T47D (cell line): ENCODE measurements around the gene DDAH2.

Source experiments
- DNase-seq, 2 experiments: peaks; one replicate each; pipeline versions ENCODE4 v3.0.0 to v3.0.0-alpha.2; 2011 to 2012; ENCODE audit warnings: low read depth in 1 of 2, low spot score in 1 of 2
- JUND ChIP-seq: IDR thresholded peaks from 2 replicates; pipeline ENCODE4 v1.6.1; 2012; ENCODE audit warnings: low read depth
- in situ Hi-C: cut with HindIII; loops from 2 replicates; pipeline ENCODE4 v1.10.0; 2016; ENCODE audit warnings: low sequenced_read_pairs, low pct_unique_long_range_greater_than_20kb

The DDAH2 gene

DNA sequence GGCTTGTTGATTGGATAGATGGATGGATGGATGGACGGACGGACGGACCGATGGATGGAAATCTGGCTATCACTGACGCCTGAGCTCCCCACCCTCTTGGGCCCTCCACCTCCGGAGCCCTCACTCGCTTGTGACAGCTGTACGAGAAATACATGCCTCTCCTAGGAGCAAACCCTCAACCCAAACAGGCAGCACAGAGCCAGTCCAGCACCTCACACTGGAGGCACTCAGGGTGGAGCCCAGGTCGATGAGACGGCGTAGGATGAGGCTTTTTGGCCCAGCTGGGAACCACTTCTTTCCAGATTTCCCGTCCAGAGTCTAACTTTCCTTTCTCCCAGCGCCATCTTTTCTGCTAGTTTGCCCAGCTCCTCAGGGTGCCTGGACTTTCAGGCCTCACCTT is 45.5 kb downstream of the DDAH2 start:
- no peak for DNase-seq
- in situ Hi-C loops = no loop called here

GRCh38 chr6:31681135-31681671 is 47.9 kb downstream of the DDAH2 start:
- peak in 1 of 2 experiments; percentile 34 for DNase-seq
- in situ Hi-C loops = no loop called here
- no peak for TF ChIP-seq JUND

More for the DNA sequence above, 45.5 kb downstream of the DDAH2 start:
- TF ChIP-seq JUND = no peak

- in situ Hi-C loops = no loop called here
- peak; percentile 67 to 86 for DNase-seq
- TF ChIP-seq JUND = no peak
Measured at GRCh38 chr6:31680226-31681134, 48.6 kb downstream of the DDAH2 start, which contains the start of gene LY6G5C. LY6G5C (minus strand) TSS chr6:31681067; CDS start chr6:31680373, 694 bp downstream.

GRCh38 chr6:31677955-31678354 is 51.1 kb downstream of the DDAH2 start:
- in situ Hi-C loops = no loop called here
- no peak for DNase-seq
- TF ChIP-seq JUND = no peak
